ENCODE data around the gene FGF11.
A peak's percentile ranks its signal among the peaks of the same experiment; 100 is the strongest.

The FGF11 gene

DNA sequence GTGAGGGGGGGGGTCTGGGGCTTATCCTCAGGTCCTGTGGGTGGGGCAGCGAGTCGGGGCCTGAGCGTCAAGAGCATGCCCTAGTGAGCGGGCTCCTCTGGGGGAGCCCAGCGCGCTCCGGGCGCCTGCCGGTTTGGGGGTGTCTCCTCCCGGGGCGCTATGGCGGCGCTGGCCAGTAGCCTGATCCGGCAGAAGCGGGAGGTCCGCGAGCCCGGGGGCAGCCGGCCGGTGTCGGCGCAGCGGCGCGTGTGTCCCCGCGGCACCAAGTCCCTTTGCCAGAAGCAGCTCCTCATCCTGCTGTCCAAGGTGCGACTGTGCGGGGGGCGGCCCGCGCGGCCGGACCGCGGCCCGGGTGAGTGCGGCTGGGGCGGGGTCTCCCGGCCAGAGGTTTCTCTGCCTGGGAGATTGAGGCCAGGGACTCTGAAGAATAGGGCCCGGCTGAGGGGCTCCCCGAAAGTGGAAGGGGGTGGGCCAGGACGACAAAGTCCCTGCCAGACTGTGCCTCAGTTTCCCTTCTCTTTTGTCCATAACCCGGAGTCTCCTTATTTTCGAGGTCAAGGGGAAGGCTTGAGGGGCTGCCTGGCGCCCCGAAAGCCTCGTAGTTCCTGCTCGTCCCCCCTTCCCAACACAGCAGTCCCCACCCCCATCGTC, at the start of gene FGF11:
Gene FGF11, plus strand, starts transcription at position 51 of the 651 bp plus-strand sequence. Its CDS starts 109 bp downstream, at position 160.
- no peak for DNase-seq

DNA sequence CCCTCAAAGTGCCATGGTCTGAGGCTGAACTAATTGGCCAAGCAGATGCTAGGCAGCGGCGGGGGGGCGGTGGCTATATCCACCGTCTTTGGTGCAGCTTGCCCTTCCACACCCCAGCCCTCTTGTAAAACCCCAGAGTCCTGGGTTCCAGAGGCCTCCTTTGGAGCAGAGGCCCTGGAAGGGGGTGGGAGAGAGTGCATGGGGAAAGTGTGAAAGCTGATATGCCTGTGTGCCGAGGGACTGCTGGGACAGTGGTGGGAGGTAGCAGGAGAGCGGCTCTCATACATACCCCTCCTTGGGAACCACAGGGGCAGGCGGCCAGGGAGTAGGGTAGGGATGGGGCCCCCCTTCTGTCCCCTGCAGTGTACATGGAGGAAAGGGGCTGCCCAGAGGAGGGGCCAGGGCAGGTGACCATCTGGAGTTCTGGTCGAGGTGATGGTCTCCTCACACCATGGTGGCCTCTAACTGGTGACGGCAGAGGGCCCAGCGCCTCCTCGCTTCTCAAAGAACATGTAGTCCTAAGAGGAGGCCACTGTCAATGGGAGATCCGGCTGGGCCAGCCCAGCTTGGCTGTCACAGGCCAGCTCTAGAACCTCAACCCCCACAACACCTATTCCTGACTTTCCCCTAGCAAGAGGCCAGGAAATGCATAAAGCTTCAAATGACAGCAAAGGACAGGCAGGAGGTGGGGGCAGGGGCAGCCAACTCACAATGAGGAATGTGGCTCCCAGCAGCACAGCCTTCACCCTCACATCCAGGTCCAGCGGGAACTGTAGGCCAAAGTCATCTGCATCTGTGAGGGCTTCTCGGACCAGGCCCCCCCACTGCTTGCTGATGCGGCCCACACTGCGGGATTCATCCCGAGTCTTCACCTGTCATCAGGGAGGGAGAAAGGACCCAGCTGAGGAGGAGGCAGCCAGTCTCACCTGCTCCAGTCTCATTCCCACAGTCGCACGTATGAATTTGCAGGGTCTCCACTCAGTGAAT, 49.1 kb upstream of the FGF11 start:
- no peak for DNase-seq

- DNase-seq: no peak
These were observed 48.0 kb upstream of the FGF11 start for GRCh38 chr17:7391307-7391706.

DNA sequence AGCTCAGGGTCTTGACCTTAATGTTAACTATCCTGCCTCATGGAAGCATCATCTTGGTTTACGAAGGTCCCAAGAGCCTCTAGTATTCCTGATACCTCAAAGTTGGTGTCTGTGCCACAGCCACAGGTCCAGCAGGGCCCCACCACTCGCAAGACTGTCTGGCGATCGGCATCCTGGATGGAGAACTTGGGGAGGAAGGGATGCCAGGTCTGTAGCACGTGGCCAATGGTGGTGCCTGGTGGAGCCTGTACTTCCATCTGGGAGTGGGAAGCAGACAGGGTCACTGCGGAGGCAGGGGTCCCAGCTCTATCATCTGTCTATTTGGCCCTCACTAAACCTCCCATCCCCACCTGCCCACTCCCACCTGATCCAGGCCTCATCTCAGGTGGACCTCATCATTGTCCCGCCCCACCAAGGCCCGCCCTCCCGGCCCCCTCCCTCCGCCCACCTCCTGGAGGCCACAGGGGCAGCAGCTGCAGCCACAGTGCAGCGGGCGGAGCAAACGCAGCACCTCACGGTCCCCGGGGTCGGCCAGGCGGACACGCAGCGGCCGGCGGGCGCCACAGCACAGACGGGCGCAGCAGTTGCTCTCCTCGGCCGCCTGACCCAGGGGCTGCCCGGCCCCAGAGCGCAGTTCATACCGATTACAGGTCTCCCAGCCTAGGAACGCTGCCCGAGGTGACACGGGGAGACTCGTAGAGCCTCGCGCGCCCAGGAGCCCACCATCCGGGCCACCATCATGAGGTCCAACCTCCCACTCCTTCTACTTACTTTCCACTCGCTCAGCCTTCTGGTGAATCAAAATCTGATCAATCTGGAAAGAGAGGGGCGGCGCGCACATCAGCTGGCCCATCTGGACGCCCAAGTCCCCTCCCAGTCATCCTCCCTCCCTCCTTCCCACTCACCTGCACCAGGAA, 46.4 kb upstream of the FGF11 start:
- no peak for DNase-seq

DNA sequence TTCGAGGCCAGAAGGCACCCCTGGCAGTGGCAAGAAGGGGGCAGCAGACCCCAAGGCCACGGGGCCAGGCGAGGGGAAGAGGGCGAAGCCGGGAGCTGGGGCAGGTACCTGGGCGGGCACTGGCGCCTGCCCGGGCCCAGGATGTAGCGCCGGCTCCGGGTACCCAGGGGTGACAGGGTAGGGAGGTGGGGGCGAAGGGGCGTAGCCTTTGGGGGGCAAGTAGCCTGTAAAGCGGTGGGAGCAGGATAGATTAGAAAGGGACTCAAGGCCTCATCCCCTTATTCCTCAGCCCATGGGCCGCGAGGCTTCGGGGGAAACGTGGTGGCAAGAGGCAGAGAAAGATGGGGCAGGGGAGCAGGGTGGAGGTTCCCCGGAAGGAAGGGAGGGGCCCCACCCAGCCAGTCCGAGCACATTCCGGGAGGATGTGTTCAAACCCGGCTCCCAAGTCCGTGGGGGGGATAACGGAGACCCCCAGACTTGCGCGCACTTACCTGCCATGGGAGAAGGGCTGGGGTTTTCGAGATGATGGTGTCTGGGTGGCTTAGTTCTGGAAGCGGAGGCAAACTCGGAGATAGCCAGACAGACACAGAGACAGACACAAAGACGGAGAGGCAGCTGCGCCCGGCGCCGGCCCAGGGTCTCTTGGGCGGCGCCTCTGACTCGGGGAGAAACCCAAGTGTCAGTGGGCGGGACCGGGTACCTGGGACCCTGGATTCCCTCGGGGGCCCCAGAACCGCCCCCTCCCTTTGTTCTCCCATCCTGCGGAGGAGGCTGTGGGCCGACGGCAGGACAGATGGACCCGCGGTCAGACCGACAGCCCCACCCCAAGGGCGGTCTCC, 45.5 kb upstream of the FGF11 start:
- peak in 1 of 56 donors; percentile 55 for DNase-seq

- DNase-seq: peak; percentile 35 to 90 (median 74)
These were observed 44.7 kb upstream of the FGF11 start, which contains the start of gene PLSCR3 for GRCh38 chr17:7394452-7395191. Gene PLSCR3 (minus strand): TSS chr17:7394525. CDS start chr17:7394110, 415 bp downstream.

- no peak for DNase-seq
These were observed 43.2 kb upstream of the FGF11 start for GRCh38 chr17:7396147-7396546.

DNA sequence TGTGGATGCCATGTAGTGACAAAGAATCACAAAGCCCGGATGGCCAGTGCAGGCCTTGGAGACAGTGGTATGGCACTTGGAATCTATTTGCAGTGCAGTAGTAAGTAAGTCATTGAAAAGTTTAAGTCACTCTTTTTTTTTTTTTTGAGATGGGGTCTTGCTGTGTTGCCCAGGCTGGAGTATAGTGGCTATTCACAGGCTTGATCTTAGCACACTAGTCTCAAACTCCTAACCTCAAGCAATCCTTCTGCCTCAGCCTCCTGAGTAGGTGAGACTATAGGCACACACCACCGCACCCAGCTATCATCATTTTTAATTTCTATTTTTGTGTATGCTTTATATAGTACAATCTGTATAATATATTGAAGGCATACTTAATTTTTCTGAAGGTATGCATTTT, 40.7 kb upstream of the FGF11 start:
- no peak for DNase-seq

GRCh38 chr17:7403043-7403726, 36.1 kb upstream of the FGF11 start:
- peak in 1 of 56 donors; percentile 43 for DNase-seq

DNA sequence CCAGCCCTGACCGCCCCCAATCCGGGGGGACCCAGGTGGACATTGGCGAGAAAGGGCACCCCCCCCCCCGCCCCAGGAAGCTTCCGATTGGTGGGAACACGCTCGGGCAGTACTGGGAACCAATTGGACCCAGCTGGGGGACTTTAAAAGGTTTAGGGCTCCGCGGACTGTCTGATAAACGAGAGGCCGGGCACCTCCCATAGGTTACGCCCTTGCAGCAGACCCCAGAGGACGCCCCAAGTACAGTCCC, 35.7 kb upstream of the FGF11 start:
- DNase-seq: peak in 2 of 56 donors; percentile 73 to 78

- peak; percentile 75 to 100 (median 99) for DNase-seq
These were observed 35.2 kb upstream of the FGF11 start, which contains the start of gene TMEM256 for GRCh38 chr17:7403977-7404736. Gene TMEM256 (minus strand): TSS chr17:7404097. CDS start chr17:7404084, 13 bp downstream.

- peak in 17 of 56 donors; percentile 49 to 97 (median 74) for DNase-seq
These were observed 34.5 kb upstream of the FGF11 start for GRCh38 chr17:7404737-7405349.

DNA sequence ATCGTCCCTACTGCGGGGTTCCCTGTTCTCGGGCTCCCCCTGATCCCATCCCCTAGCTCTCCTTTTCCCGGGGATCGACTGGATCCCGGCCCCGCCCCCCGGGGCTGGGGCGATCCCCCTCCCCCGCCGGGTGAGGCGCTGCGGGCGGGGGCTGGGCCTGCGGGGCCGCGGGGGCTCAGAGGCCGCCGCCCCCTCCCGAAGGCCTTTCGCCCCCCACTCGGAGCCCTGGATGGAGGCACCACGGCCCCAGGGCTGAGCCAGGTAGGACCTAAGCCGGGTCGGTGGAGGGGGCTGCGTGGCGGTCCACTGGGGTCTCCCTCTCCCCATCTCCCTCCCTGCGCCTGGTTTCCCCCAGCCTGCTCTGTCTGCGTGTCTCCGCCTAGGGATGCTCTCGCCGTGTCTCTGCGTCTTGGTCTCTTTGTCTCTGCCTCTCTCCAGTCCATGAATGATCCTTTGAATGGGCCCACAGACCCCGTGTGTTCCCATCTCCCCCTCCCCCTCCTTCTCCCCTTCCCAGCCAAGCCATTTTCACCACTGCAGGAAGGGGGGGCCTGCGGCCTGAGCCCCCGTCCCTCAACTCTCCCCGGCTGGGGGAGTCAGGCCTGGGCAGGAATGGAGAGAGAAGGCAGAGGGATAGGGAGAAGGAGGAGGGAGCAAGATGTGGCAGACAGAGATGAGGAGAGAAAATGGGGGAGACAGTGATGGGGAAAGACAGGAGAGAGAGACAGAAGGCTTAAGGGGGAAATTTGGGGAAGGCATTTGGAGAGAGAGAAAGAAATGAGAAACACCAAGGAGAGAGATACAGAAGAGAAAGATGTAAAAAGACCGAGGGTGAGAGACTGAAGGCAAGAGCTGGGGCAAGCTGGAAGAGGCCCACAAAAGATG, 33.7 kb upstream of the FGF11 start:
- DNase-seq: peak in 23 of 56 donors; percentile 13 to 61 (median 31)

GRCh38 chr17:7406235-7406825, 33.0 kb upstream of the FGF11 start:
- no peak for DNase-seq

DNA sequence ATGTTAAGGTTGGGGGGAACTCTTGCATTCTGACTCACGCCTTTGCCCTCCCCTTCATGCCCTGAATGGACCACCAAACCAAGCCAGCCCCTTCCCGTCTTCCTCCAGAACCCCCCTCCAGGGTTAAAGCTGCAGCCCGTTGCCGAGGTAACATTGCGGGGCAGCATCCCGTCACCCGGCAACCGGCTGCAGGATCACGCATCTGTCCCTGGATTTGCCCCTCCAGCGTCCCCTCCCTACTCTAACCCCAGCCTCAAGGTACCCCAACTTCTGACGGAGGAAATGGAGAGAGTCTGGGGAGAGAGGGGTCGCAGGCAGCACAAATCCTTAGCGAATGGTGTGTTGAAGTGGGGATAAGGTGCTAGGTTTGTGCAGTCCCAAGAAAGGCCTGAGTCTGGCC, 32.2 kb upstream of the FGF11 start:
- no peak for DNase-seq
